IPS DF 6.9 (cell line): Measurements from ENCODE around the gene CR1L.
"Not testable (repeated sequence)": the region's sequence is repeated elsewhere in the genome, so short reads cannot be mapped to it uniquely, and the experiment has no call there.

Experiments
- DNase-seq: peaks from one replicate; pipeline ENCODE4 v3.0.0-alpha.2; 2013; ENCODE audit warnings: low read depth, low spot score
- H3K27ac ChIP-seq: one replicate; pipeline ENCODE4 v1.5.1; 2013; ENCODE audit warnings: low read length, control low read depth
- H3K27me3 ChIP-seq: 2 replicates; pipeline ENCODE4 v1.6.1; 2013; ENCODE audit warnings: mild to moderate bottlenecking, low read length; ENCODE audit not compliant: control insufficient read depth, insufficient read depth
- H3K36me3 ChIP-seq: 2 replicates; pipeline ENCODE4 v1.6.1; 2013; ENCODE audit warnings: low read length; ENCODE audit not compliant: control insufficient read depth, insufficient read depth
- H3K4me1 ChIP-seq: 2 replicates; pipeline ENCODE4 v1.6.1; 2013; ENCODE audit warnings: low read length; ENCODE audit not compliant: control insufficient read depth, insufficient read depth
- H3K4me3 ChIP-seq: 2 replicates; pipeline ENCODE4 v1.5.1; 2013; ENCODE audit warnings: mild to moderate bottlenecking, low read length
- H3K9me3 ChIP-seq: 2 replicates; pipeline ENCODE4 v1.6.1; 2013; ENCODE audit warnings: low read length, inconsistent platforms; ENCODE audit not compliant: control insufficient read depth, insufficient read depth
- WGBS: extraction: QIAGEN DNeasy Blood & Tissue Kit; methylation state at CpG from one replicate; pipeline ENCODE4 v1.1.7; 2013; ENCODE audit warnings: mixed read lengths, missing lambda C conversion rate; ENCODE audit not compliant: insufficient read length, insufficient coverage; 5-methylcytosine and 5-hydroxymethylcytosine counted together

The CR1L gene

GRCh38 chr1:207708004-207708403 is 63.1 kb downstream of the CR1L start:
- not testable (repeated sequence) for H3K27me3 ChIP-seq, H3K4me3 ChIP-seq, H3K36me3 ChIP-seq, H3K9me3 ChIP-seq, H3K27ac ChIP-seq, DNase-seq, H3K4me1 ChIP-seq
- no CpG with 5 or more reads among the region's 3 CpGs for WGBS

GRCh38 chr1:207711285-207711684 is 66.4 kb downstream of the CR1L start:
- no peak for DNase-seq
- Histone ChIP-seq H3K27ac (no peak overlapping the region), H3K4me3 (no peak overlapping the region), H3K36me3 (no peaks in the 10 kb centered on the region), H3K9me3 (no peaks in the 10 kb centered on the region), H3K27me3 (no peaks in the 10 kb centered on the region), H3K4me1 (no peaks in the 10 kb centered on the region)
- no CpG with 5 or more reads among the region's 5 CpGs for WGBS

- H3K36me3 ChIP-seq, H3K4me1 ChIP-seq, H3K9me3 ChIP-seq, H3K4me3 ChIP-seq, DNase-seq, H3K27ac ChIP-seq, H3K27me3 ChIP-seq: not testable (repeated sequence)
- no CpG with 5 or more reads among the region's 3 CpGs for WGBS
These were observed 67.8 kb downstream of the CR1L start for GRCh38 chr1:207712701-207713100.

GRCh38 chr1:207713529-207713928 is 68.6 kb downstream of the CR1L start:
- no peaks in the 10 kb centered on the region for H3K9me3 ChIP-seq
- H3K36me3 ChIP-seq: no peaks in the 10 kb centered on the region
- WGBS: no CpG with 5 or more reads among the region's 12 CpGs
- H3K4me1 ChIP-seq: no peaks in the 10 kb centered on the region
- no peak overlapping the region for H3K27ac ChIP-seq
- DNase-seq: no peak
- H3K4me3 ChIP-seq: no peak overlapping the region
- no peaks in the 10 kb centered on the region for H3K27me3 ChIP-seq

GRCh38 chr1:207719234-207719633 is 74.3 kb downstream of the CR1L start:
- Histone ChIP-seq H3K27me3 (no peaks in the 10 kb centered on the region), H3K4me3 (no peak overlapping the region), H3K9me3 (no peaks in the 10 kb centered on the region), H3K4me1 (no peaks in the 10 kb centered on the region), H3K36me3 (no peaks in the 10 kb centered on the region), H3K27ac (no peak overlapping the region)
- WGBS: no CpG with 5 or more reads among the region's 2 CpGs
- DNase-seq: no peak

- H3K36me3 ChIP-seq, H3K9me3 ChIP-seq, H3K27ac ChIP-seq, H3K4me3 ChIP-seq, H3K4me1 ChIP-seq, H3K27me3 ChIP-seq, DNase-seq: not testable (repeated sequence)
- no CpG with 5 or more reads among the region's 4 CpGs for WGBS
These were observed 83.4 kb downstream of the CR1L start for GRCh38 chr1:207728200-207728858.

GRCh38 chr1:207737503-207738157 is 92.7 kb downstream of the CR1L start:
- not testable (repeated sequence) for H3K4me3 ChIP-seq, H3K9me3 ChIP-seq, H3K27me3 ChIP-seq, H3K36me3 ChIP-seq, DNase-seq, H3K4me1 ChIP-seq, H3K27ac ChIP-seq
- no CpG with 5 or more reads among the region's 8 CpGs for WGBS

- H3K4me3 ChIP-seq, DNase-seq, H3K9me3 ChIP-seq, H3K4me1 ChIP-seq, H3K36me3 ChIP-seq, H3K27ac ChIP-seq, H3K27me3 ChIP-seq: not testable (repeated sequence)
- WGBS: no CpG with 5 or more reads among the region's 6 CpGs
These were observed 93.3 kb downstream of the CR1L start for GRCh38 chr1:207738158-207738659.

- no peaks in the 10 kb centered on the region for H3K36me3 ChIP-seq
- no peaks in the 10 kb centered on the region for H3K4me1 ChIP-seq
- no peak overlapping the region for H3K4me3 ChIP-seq
- DNase-seq: no peak
- no peaks in the 10 kb centered on the region for H3K27me3 ChIP-seq
- H3K9me3 ChIP-seq: no peaks in the 10 kb centered on the region
- WGBS: no CpG with 5 or more reads among the region's 2 CpGs
- H3K27ac ChIP-seq: no peak overlapping the region
These were observed 95.3 kb downstream of the CR1L start for GRCh38 chr1:207740207-207740606.

GRCh38 chr1:207742850-207743555 is 98.1 kb downstream of the CR1L start:
- H3K9me3 ChIP-seq: no peaks in the 10 kb centered on the region
- H3K4me3 ChIP-seq: no peak overlapping the region
- no peaks in the 10 kb centered on the region for H3K36me3 ChIP-seq
- no CpG with 5 or more reads among the region's 3 CpGs for WGBS
- no peak overlapping the region for H3K27ac ChIP-seq
- no peaks in the 10 kb centered on the region for H3K27me3 ChIP-seq
- peaks cover 2% of the 10 kb centered on the region; the same call in 1 of the 2 replicates for H3K4me1 ChIP-seq
- DNase-seq: no peak
